Measurements from ENCODE around the gene RC3H2.
"Not testable (repeated sequence)": the region's sequence is repeated elsewhere in the genome, so short reads cannot be mapped to it uniquely, and the experiment has no call there.

GRCh38 chr9:122809261-122809660 lies 95.9 kb downstream of the RC3H2 start:
- TF ChIP-seq POLR2AphosphoS5 (IDR thresholded peaks at IDR 0.05; ENCODE audit: low read length); RB1 (IDR thresholded peaks at IDR 0.05; ENCODE audit: borderline replicate concordance); POU2F2 (IDR thresholded peaks at IDR 0.05; ENCODE audit: borderline replicate concordance, low read depth, low read length); TCF12 (IDR thresholded peaks at IDR 0.05; ENCODE audit: low read depth, low read length); FOXK2 (IDR thresholded peaks at IDR 0.05); MXI1 (IDR thresholded peaks at IDR 0.05; ENCODE audit: low read depth, low read length): not testable (repeated sequence)
- TF ChIP-seq, protein P1, sequence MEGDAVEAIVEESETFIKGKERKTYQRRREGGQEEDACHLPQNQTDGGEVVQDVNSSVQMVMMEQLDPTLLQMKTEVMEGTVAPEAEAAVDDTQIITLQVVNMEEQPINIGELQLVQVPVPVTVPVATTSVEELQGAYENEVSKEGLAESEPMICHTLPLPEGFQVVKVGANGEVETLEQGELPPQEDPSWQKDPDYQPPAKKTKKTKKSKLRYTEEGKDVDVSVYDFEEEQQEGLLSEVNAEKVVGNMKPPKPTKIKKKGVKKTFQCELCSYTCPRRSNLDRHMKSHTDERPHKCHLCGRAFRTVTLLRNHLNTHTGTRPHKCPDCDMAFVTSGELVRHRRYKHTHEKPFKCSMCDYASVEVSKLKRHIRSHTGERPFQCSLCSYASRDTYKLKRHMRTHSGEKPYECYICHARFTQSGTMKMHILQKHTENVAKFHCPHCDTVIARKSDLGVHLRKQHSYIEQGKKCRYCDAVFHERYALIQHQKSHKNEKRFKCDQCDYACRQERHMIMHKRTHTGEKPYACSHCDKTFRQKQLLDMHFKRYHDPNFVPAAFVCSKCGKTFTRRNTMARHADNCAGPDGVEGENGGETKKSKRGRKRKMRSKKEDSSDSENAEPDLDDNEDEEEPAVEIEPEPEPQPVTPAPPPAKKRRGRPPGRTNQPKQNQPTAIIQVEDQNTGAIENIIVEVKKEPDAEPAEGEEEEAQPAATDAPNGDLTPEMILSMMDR (IDR thresholded peaks at IDR 0.05 in 2 of 3, conservative IDR thresholded peaks at IDR 0.05 in 1 of 3; ENCODE audit: control insufficient read depth in 2 of 3, extremely low read depth in 1 of 3, insufficient read depth in 1 of 3, low read depth in 3 of 3, low read length in 3 of 3) = not testable (repeated sequence)
- TF ChIP-seq, protein P2, sequence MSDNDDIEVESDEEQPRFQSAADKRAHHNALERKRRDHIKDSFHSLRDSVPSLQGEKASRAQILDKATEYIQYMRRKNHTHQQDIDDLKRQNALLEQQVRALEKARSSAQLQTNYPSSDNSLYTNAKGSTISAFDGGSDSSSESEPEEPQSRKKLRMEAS (IDR thresholded peaks at IDR 0.05; ENCODE audit: low read depth, low read length) = not testable (repeated sequence)
- TF ChIP-seq, protein P3, sequence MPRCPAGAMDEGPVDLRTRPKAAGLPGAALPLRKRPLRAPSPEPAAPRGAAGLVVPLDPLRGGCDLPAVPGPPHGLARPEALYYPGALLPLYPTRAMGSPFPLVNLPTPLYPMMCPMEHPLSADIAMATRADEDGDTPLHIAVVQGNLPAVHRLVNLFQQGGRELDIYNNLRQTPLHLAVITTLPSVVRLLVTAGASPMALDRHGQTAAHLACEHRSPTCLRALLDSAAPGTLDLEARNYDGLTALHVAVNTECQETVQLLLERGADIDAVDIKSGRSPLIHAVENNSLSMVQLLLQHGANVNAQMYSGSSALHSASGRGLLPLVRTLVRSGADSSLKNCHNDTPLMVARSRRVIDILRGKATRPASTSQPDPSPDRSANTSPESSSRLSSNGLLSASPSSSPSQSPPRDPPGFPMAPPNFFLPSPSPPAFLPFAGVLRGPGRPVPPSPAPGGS (IDR thresholded peaks at IDR 0.05; ENCODE audit: borderline replicate concordance, insufficient read depth, low read depth, low read length, poor library complexity, severe bottlenecking) = not testable (repeated sequence)
